ENCODE results near the gene WDFY3. TPM values are rescaled to one million over a fixed set of nuclear protein-coding genes. Genes with fewer than 3 reads are reported as not detected.

Gene WDFY3
- total and polyA plus RNA-seq, 2 of the 13 experiments (the other 11 are each of a cell fraction or from before 2014, with no cell fraction given): 16.7 to 24.5 TPM

GRCh38 chr4:84965553-84966381 lies 723 bp downstream of the WDFY3 start (continued):
- TF ChIP-seq ARID4A (CRISPR knock-in tag; IDR thresholded peaks at IDR 0.05; ENCODE audit: borderline replicate concordance): no peak; the same call in none of the 2 replicates
- no peak for TF ChIP-seq FUBP1 (CRISPR knock-in tag; IDR thresholded peaks at IDR 0.05; ENCODE audit: borderline replicate concordance)
- TF ChIP-seq ZNF263 (CRISPR knock-in tag; IDR thresholded peaks at IDR 0.05): peak; percentile 38; the same call in 1 of the 2 replicates
- TF ChIP-seq GPN1 (CRISPR knock-in tag; IDR thresholded peaks at IDR 0.05; ENCODE audit: borderline replicate concordance): no peak
- TF ChIP-seq ZNF678 (CRISPR knock-in tag; IDR thresholded peaks at IDR 0.05): peak; percentile 65; the same call in 1 of the 2 replicates
- peak; percentile 70 for TF ChIP-seq RBFOX2 (IDR thresholded peaks at IDR 0.05; ENCODE audit: low read depth, low read length)
- TF ChIP-seq ZMYM4 (CRISPR knock-in tag; IDR thresholded peaks at IDR 0.05): peak; percentile 63; the same call in 1 of the 2 replicates
- TF ChIP-seq ARNT2 (CRISPR knock-in tag; IDR thresholded peaks at IDR 0.05; ENCODE audit: low read depth): peak; percentile 88; the same call in 1 of the 2 replicates
- peak; percentile 54; the same call in 1 of the 2 replicates for TF ChIP-seq ZNF414 (CRISPR knock-in tag; IDR thresholded peaks at IDR 0.05)
- 0 out of 2 replicates have a peak, but pooled peaks have one; percentile 18 for TF ChIP-seq KDM4B (CRISPR knock-in tag; IDR thresholded peaks at IDR 0.05)
- TF ChIP-seq ZMAT5 (CRISPR knock-in tag; IDR thresholded peaks at IDR 0.05; ENCODE audit: borderline replicate concordance, low read depth): no peak
- TF ChIP-seq ZNF574 (CRISPR knock-in tag; IDR thresholded peaks at IDR 0.05): peak; percentile 33; the same call in 1 of the 2 replicates
- TF ChIP-seq ZBTB8A (CRISPR knock-in tag; IDR thresholded peaks at IDR 0.05; ENCODE audit: borderline replicate concordance, low read depth): 0 out of 2 replicates have a peak, but pooled peaks have one; percentile 75
- peak; percentile 40 for TF ChIP-seq SKI (IDR thresholded peaks at IDR 0.05; ENCODE audit: partially characterized antibody)
- 0 out of 2 replicates have a peak, but pooled peaks have one; percentile 48 for TF ChIP-seq NR1H2 (CRISPR knock-in tag; IDR thresholded peaks at IDR 0.05; ENCODE audit: borderline replicate concordance, low read depth)
- 0 out of 2 replicates have a peak, but pooled peaks have one; percentile 21 for TF ChIP-seq ZNF121 (CRISPR knock-in tag; IDR thresholded peaks at IDR 0.05)
- TF ChIP-seq ZBTB38 (CRISPR knock-in tag; IDR thresholded peaks at IDR 0.05): peak; percentile 46; the same call in 1 of the 2 replicates
